HEK293 (cell line): Measurements from ENCODE around the gene C19orf38.

ENCODE experiments used
- CTCF ChIA-PET: fragments of 350-600 bp; formaldehyde crosslinking; extraction: SDS; loops from one replicate; lab custom pipeline; 2021; ENCODE audit warnings: antibody characterized with exemption; lab: Yijun Ruan, JAX
- POLR2A ChIA-PET: fragments of 300-600 bp; formaldehyde crosslinking; extraction: SDS; loops from one replicate; lab custom pipeline; 2020; ENCODE audit warnings: antibody characterized with exemption, inconsistent platforms; lab: Yijun Ruan, JAX
- H3K27ac ChIP-seq: fragments of 200-500 bp; sonication (Bioruptor generic); 2 replicates; pipeline ENCODE4 v1.5.1; 2014; ENCODE audit warnings: low read depth, low read length, control low read depth, inconsistent platforms; ENCODE audit errors: extremely low read depth
- H3K36me3 ChIP-seq, 2 experiments: fragments of 200-500 bp in 1 of 2; sonication (Bioruptor generic) in 1 of 2; 1 replicate in 1 of 2; 2 replicates in 1 of 2; pipeline ENCODE4 v1.5.1; 2014 to 2017; ENCODE audit warnings: inconsistent platforms in 2 of 2, low read length in 2 of 2; ENCODE audit not compliant: control insufficient read depth in 2 of 2, insufficient read depth in 1 of 2
- H3K4me1 ChIP-seq: fragments of 200-500 bp; sonication (Bioruptor generic); 2 replicates; pipeline ENCODE4 v1.5.1; 2014; ENCODE audit warnings: mild to moderate bottlenecking, low read length, inconsistent platforms; ENCODE audit not compliant: control insufficient read depth, insufficient read depth
- H3K4me3 ChIP-seq: 2 replicates; pipeline ENCODE4 v1.5.1; 2011; ENCODE audit warnings: low read depth, mild to moderate bottlenecking, control low read depth, low read length, moderate library complexity
- H3K9me3 ChIP-seq: fragments of 200-500 bp; sonication (Bioruptor generic); 2 replicates; pipeline ENCODE4 v1.5.1; 2014; ENCODE audit warnings: low read depth, low read length, inconsistent platforms; ENCODE audit not compliant: control insufficient read depth, insufficient read depth
- BCL11A ChIP-seq: fragments of 450-650 bp; formaldehyde crosslinking; IDR thresholded peaks from 2 replicates; pipeline ENCODE4 v1.5.1; 2016; ENCODE audit warnings: low read depth, missing biosample characterization, missing genetic modification characterization
- BCL11B ChIP-seq: fragments of 450-650 bp; formaldehyde crosslinking; IDR thresholded peaks from 2 replicates; pipeline ENCODE4 v1.5.1; 2016; ENCODE audit warnings: low read depth, missing biosample characterization, missing genetic modification characterization
- GLIS2 ChIP-seq: fragments of 450-650 bp; formaldehyde crosslinking; IDR thresholded peaks from 2 replicates; pipeline ENCODE4 v1.5.1; 2016; ENCODE audit warnings: missing biosample characterization, missing genetic modification characterization
- KLF10 ChIP-seq: fragments of 450-650 bp; IDR thresholded peaks from 2 replicates; pipeline ENCODE4 v1.5.1; 2018; ENCODE audit warnings: missing biosample characterization, mild to moderate bottlenecking, missing genetic modification characterization
- KLF8 ChIP-seq: fragments of 450-650 bp; formaldehyde crosslinking; IDR thresholded peaks from 2 replicates; pipeline ENCODE4 v1.5.1; 2016; ENCODE audit warnings: missing biosample characterization, missing genetic modification characterization
- OSR2 ChIP-seq: fragments of 450-650 bp; formaldehyde crosslinking; IDR thresholded peaks from 2 replicates; pipeline ENCODE4 v1.5.1; 2016; ENCODE audit warnings: missing biosample characterization, missing genetic modification characterization
- TCF7L2 ChIP-seq: IDR thresholded peaks from 2 replicates; pipeline ENCODE4 v1.6.1; 2011; ENCODE audit warnings: low read depth, mild to moderate bottlenecking, inconsistent platforms, low read length, moderate library complexity, borderline replicate concordance
- ZBTB20 ChIP-seq: fragments of 450-650 bp; formaldehyde crosslinking; IDR thresholded peaks from 2 replicates; pipeline ENCODE4 v1.5.1; 2016; ENCODE audit warnings: missing biosample characterization, missing genetic modification characterization
- ZBTB48 ChIP-seq: fragments of 450-650 bp; formaldehyde crosslinking; IDR thresholded peaks from 2 replicates; pipeline ENCODE4 v1.5.1; 2016; ENCODE audit warnings: missing biosample characterization, missing genetic modification characterization
- ZIC2 ChIP-seq: fragments of 450-650 bp; formaldehyde crosslinking; IDR thresholded peaks from 2 replicates; pipeline ENCODE4 v1.5.1; 2016; ENCODE audit warnings: missing biosample characterization, missing genetic modification characterization
- ZNF19 ChIP-seq: fragments of 450-650 bp; formaldehyde crosslinking; IDR thresholded peaks from 2 replicates; pipeline ENCODE4; 2016; ENCODE audit warnings: missing biosample characterization, missing genetic modification characterization, low read depth
- ZNF223 ChIP-seq: fragments of 450-650 bp; formaldehyde crosslinking; IDR thresholded peaks from 2 replicates; pipeline ENCODE4 v1.5.1; 2016; ENCODE audit warnings: missing biosample characterization, missing genetic modification characterization
- ZNF302 ChIP-seq: fragments of 450-650 bp; formaldehyde crosslinking; IDR thresholded peaks from 2 replicates; pipeline ENCODE4 v1.5.1; 2016; ENCODE audit warnings: missing biosample characterization, missing genetic modification characterization, low read depth
- ZNF324 ChIP-seq: fragments of 450-650 bp; formaldehyde crosslinking; IDR thresholded peaks from 2 replicates; pipeline ENCODE4 v1.5.1; 2016; ENCODE audit warnings: missing biosample characterization, missing genetic modification characterization
- ZNF341 ChIP-seq: fragments of 450-650 bp; formaldehyde crosslinking; IDR thresholded peaks from 2 replicates; pipeline ENCODE4; 2016; ENCODE audit warnings: low read depth, missing biosample characterization, missing genetic modification characterization
- ZNF354C ChIP-seq: fragments of 450-650 bp; formaldehyde crosslinking; IDR thresholded peaks from 2 replicates; pipeline ENCODE4 v1.5.1; 2016; ENCODE audit warnings: missing biosample characterization, missing genetic modification characterization, low read depth, borderline replicate concordance
- ZNF394 ChIP-seq: fragments of 450-650 bp; formaldehyde crosslinking; IDR thresholded peaks from 2 replicates; pipeline ENCODE4 v1.5.1; 2016; ENCODE audit warnings: missing biosample characterization, missing genetic modification characterization, mild to moderate bottlenecking, moderate library complexity, borderline replicate concordance
- ZNF423 ChIP-seq: fragments of 450-650 bp; formaldehyde crosslinking; IDR thresholded peaks from 2 replicates; pipeline ENCODE4 v1.5.1; 2016; ENCODE audit warnings: missing biosample characterization, missing genetic modification characterization
- ZNF624 ChIP-seq: fragments of 450-650 bp; formaldehyde crosslinking; IDR thresholded peaks from 2 replicates; pipeline ENCODE4 v1.5.1; 2017; ENCODE audit warnings: missing biosample characterization, missing genetic modification characterization
- ZNF626 ChIP-seq: fragments of 450-650 bp; sonication (Bioruptor Pico); formaldehyde crosslinking; IDR thresholded peaks from 2 replicates; pipeline ENCODE4 v1.5.1; 2018; ENCODE audit warnings: missing biosample characterization, missing genetic modification characterization, inconsistent platforms
- ZNF664 ChIP-seq: fragments of 450-650 bp; formaldehyde crosslinking; IDR thresholded peaks from 2 replicates; pipeline ENCODE4 v1.5.1; 2016; ENCODE audit warnings: missing biosample characterization, missing genetic modification characterization
- ZSCAN16 ChIP-seq: fragments of 450-650 bp; formaldehyde crosslinking; IDR thresholded peaks from 2 replicates; pipeline ENCODE4 v1.5.1; 2016; ENCODE audit warnings: missing biosample characterization, missing genetic modification characterization
- TF ChIP-seq, protein P1 (sequence below): fragments of 450-650 bp; formaldehyde crosslinking; IDR thresholded peaks from 2 replicates; pipeline ENCODE4 v1.5.1; 2016; ENCODE audit warnings: missing biosample characterization, missing genetic modification characterization
- TF ChIP-seq, protein P2 (sequence below): fragments of 450-650 bp; formaldehyde crosslinking; IDR thresholded peaks from 2 replicates; pipeline ENCODE4 v1.5.1; 2016; ENCODE audit warnings: missing biosample characterization, missing genetic modification characterization
- TF ChIP-seq, protein P3 (sequence below): fragments of 450-650 bp; formaldehyde crosslinking; IDR thresholded peaks from 2 replicates; pipeline ENCODE4 v1.5.1; 2017; ENCODE audit warnings: missing biosample characterization, missing genetic modification characterization

The C19orf38 gene

DNA sequence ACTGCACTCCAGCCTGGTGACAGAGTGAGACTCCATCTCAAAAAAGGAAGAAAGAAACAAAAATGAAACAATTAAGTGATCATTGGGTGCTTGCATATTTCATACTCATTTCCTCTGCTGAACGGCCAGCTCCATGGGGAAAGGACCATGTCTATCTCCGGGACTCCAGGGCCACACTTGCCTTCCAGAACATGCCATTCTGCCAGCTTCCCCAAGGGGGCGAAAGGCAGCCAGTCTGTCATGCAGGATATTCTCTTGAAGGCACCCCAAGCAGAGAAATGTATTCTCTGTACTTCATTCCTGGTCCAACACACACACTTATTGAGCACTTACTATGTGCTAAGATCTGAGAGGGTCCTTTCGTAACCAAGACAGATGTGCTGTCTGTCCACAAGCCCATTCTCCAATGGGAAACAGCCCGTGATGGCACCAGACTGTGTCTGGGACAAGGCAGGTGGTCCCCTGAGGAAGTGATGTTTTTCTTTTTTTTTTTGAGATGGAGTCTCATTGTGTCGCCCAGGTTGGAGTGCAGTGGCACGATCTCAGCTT is 13.0 kb downstream of the C19orf38 start:
- ChIA-PET CTCF (interaction anchor here (1.0 to 5.8 kb wide), 7 partner anchors 9 to 144 kb away, joined by 3 to 98 read pairs (median 5); partner anchors contain the start of genes DNM2 and TMED1), POLR2A (interaction anchor here (0.6 to 1.0 kb wide), 2 partner anchors 226 to 481 kb away, joined by 3 to 9 read pairs; partner anchors contain the start of gene TYK2)
- no peaks in the 10 kb centered on the region for H3K4me1 ChIP-seq
- no peak overlapping the region for H3K27ac ChIP-seq
- no peaks in the 10 kb centered on the region for H3K9me3 ChIP-seq
- no peak overlapping the region for H3K4me3 ChIP-seq
- TF ChIP-seq ZNF664 (tag by site-specific recombination): peak; percentile 93
- TF ChIP-seq, protein P1, sequence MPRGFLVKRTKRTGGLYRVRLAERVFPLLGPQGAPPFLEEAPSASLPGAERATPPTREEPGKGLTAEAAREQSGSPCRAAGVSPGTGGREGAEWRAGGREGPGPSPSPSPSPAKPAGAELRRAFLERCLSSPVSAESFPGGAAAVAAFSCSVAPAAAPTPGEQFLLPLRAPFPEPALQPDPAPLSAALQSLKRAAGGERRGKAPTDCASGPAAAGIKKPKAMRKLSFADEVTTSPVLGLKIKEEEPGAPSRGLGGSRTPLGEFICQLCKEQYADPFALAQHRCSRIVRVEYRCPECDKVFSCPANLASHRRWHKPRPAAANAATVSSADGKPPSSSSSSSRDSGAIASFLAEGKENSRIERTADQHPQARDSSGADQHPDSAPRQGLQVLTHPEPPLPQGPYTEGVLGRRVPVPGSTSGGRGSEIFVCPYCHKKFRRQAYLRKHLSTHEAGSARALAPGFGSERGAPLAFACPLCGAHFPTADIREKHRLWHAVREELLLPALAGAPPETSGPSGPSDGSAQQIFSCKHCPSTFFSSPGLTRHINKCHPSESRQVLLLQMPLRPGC (tag by site-specific recombination): no peak
- no peaks in the 10 kb centered on the region for H3K36me3 ChIP-seq

DNA sequence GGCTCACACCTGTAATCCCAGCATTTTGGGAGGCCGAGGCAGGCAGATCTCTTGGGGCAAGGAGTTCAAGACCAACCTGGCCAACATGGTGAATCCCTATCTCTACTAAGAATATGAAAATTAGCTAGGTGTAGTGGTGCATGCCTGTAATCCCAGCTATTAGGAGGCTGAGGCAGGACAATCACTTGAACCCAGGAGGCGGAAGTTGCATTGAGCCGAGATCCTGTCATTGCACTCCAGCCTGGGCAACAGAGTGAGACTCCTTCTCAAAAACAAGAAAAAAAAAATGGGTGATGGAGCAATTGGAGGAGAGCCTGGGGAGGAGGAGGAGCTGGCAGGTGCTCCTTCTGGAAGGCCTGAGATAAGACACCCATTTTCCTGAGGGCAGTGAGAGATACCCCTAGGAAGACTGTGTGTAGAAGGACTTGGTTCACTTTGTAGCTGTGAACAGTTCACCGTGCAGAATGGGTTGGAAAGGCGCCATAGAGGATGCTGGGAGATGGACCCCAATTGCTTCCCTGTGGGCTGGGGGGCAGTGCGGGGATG is 14.4 kb downstream of the C19orf38 start:
- no peaks in the 10 kb centered on the region for H3K36me3 ChIP-seq
- no peak for TF ChIP-seq ZNF324 (tag by site-specific recombination)
- no peak for TF ChIP-seq ZNF302 (tag by site-specific recombination)
- TF ChIP-seq ZNF394 (tag by site-specific recombination): peak; percentile 96
- TF ChIP-seq ZSCAN16 (tag by site-specific recombination): no peak
- no peak overlapping the region for H3K4me3 ChIP-seq
- H3K4me1 ChIP-seq: no peaks in the 10 kb centered on the region
- H3K27ac ChIP-seq: no peak overlapping the region
- H3K9me3 ChIP-seq: no peaks in the 10 kb centered on the region
- CTCF ChIA-PET: interaction anchor here (0.6 to 5.8 kb wide), 9 partner anchors 9 to 783 kb away, joined by 3 to 98 read pairs (median 20); partner anchors contain the start of genes CARM1, DNM2 and TMED1
- POLR2A ChIA-PET: interaction anchor here (0.7 to 2.4 kb wide), 2 partner anchors 26 to 1713 kb away, joined by 4 to 31 read pairs; partner anchors contain the start of gene TMED1

DNA sequence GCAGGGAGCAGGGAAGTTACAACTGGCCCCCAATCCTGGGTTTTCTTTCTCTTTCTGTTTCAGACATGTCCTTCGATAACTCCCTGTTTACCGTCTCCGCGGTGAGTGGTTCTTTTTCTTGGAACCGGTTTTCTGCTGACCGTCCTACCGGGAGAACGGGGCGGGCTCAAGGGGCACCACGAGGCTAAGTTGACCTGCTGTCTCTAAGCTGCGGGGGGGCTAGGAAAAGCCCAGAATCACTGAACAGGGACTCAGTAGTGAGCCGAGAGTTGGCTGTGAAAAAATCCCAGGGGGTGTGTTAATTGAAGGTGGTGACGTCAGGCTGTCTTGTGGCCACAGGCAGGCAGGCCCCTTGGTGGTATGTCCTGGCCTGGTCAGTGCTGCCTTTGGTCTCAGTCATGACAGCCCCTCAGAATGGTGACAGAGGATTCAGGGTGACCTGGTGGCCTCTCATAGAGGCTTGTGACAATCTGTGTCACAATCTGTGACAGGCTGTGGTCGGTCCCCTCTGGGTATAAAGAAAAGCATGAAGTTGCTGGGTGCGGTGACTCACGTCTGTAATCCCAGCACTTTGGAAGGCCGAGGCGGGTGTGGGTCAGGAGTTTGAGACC is 15.0 kb downstream of the C19orf38 start:
- Histone ChIP-seq H3K36me3 (no peaks in the 10 kb centered on the region), H3K4me3 (no peak overlapping the region), H3K27ac (no peak overlapping the region), H3K9me3 (no peaks in the 10 kb centered on the region), H3K4me1 (no peaks in the 10 kb centered on the region)
- ChIA-PET CTCF (interaction anchor here (0.6 to 5.8 kb wide), 19 partner anchors 8 to 783 kb away, joined by 3 to 98 read pairs (median 4); partner anchors contain the start of genes CARM1, DNM2, QTRT1 and TMED1), POLR2A (interaction anchor here (2.4 kb wide), 1 partner anchor 27 kb away, joined by 31 read pairs; the partner anchor contains the start of gene TMED1)
- no peak for TF ChIP-seq ZNF626 (tag by site-specific recombination)
- TF ChIP-seq, protein P2, sequence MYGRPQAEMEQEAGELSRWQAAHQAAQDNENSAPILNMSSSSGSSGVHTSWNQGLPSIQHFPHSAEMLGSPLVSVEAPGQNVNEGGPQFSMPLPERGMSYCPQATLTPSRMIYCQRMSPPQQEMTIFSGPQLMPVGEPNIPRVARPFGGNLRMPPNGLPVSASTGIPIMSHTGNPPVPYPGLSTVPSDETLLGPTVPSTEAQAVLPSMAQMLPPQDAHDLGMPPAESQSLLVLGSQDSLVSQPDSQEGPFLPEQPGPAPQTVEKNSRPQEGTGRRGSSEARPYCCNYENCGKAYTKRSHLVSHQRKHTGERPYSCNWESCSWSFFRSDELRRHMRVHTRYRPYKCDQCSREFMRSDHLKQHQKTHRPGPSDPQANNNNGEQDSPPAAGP (tag by site-specific recombination): peak; percentile 32; the same call in 1 of the 2 replicates
- TF ChIP-seq ZSCAN16 (tag by site-specific recombination): no peak
- 0 out of 2 replicates have a peak, but pooled peaks have one; percentile 28 for TF ChIP-seq KLF8 (tag by site-specific recombination)
- TF ChIP-seq TCF7L2: no peak
- no peak for TF ChIP-seq ZNF354C (tag by site-specific recombination)
- peak; percentile 94 for TF ChIP-seq ZIC2 (tag by site-specific recombination)
- 0 out of 2 replicates have a peak, but pooled peaks have one; percentile 11 for TF ChIP-seq OSR2 (tag by site-specific recombination)
- 0 out of 2 replicates have a peak, but pooled peaks have one; percentile 41 for TF ChIP-seq ZNF394 (tag by site-specific recombination)
- peak; percentile 68 for TF ChIP-seq KLF10
- TF ChIP-seq GLIS2 (tag by site-specific recombination): peak; percentile 53; the same call in 1 of the 2 replicates
- no peak for TF ChIP-seq ZNF624 (tag by site-specific recombination)
- no peak for TF ChIP-seq BCL11B
- TF ChIP-seq ZNF664 (tag by site-specific recombination): no peak
- TF ChIP-seq, protein P3, sequence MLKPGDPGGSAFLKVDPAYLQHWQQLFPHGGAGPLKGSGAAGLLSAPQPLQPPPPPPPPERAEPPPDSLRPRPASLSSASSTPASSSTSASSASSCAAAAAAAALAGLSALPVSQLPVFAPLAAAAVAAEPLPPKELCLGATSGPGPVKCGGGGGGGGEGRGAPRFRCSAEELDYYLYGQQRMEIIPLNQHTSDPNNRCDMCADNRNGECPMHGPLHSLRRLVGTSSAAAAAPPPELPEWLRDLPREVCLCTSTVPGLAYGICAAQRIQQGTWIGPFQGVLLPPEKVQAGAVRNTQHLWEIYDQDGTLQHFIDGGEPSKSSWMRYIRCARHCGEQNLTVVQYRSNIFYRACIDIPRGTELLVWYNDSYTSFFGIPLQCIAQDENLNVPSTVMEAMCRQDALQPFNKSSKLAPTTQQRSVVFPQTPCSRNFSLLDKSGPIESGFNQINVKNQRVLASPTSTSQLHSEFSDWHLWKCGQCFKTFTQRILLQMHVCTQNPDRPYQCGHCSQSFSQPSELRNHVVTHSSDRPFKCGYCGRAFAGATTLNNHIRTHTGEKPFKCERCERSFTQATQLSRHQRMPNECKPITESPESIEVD (tag by site-specific recombination): no peak
- TF ChIP-seq ZNF423 (tag by site-specific recombination): no peak
- TF ChIP-seq ZNF223: no peak
- TF ChIP-seq ZBTB48: peak; percentile 15; the same call in 1 of the 2 replicates
- TF ChIP-seq ZNF341 (tag by site-specific recombination): 0 out of 2 replicates have a peak, but pooled peaks have one; percentile 11
- no peak for TF ChIP-seq ZBTB20 (tag by site-specific recombination)
- TF ChIP-seq ZNF19 (tag by site-specific recombination): no peak
- peak; percentile 47; the same call in 1 of the 2 replicates for TF ChIP-seq BCL11A (tag by site-specific recombination)
